Adrenal gland (tissue), 12 donors: ENCODE measurements around the gene TMEM271. TPM values are rescaled to one million over a fixed set of nuclear protein-coding genes. Genes with fewer than 3 reads are reported as not detected.

Source experiments
- DNase-seq, 7 donors: peaks; one replicate each; pipeline ENCODE4 v3.0.0-alpha.2; 2019 to 2020
- H3K27ac ChIP-seq, 5 donors: fragments of 200-600 bp; sonication (generic) in 4 of 5; 1 replicate in 3 of 5; 2 replicates in 2 of 5; pipeline versions ENCODE4 v1.5.1 to v1.8.0; 2016 to 2020; ENCODE audit warnings: mild to moderate bottlenecking in 1 of 5
- H3K27me3 ChIP-seq: fragments of 200-600 bp; 2 replicates; pipeline ENCODE4 v1.8.0; 2021
- H3K36me3 ChIP-seq, 2 donors: fragments of 200-600 bp; replicated peaks in 1 of 2; 1 replicate in 1 of 2; 2 replicates in 1 of 2; pipeline versions ENCODE4 v1.5.1 to v1.8.0; 2018 to 2022
- H3K4me1 ChIP-seq, 2 donors: fragments of 200-600 bp; replicated peaks in 1 of 2; 1 replicate in 1 of 2; 2 replicates in 1 of 2; pipeline versions ENCODE4 v1.5.1 to v1.8.0; 2018 to 2021
- H3K4me3 ChIP-seq, 4 donors: fragments of 200-600 bp; sonication (generic) in 3 of 4; one replicate each; pipeline ENCODE4 v1.5.1; 2016 to 2018
- H3K9me3 ChIP-seq, 3 donors: fragments of 200-600 bp; sonication (generic) in 1 of 3; replicated peaks in 1 of 3; 1 replicate in 2 of 3; 2 replicates in 1 of 3; pipeline versions ENCODE4 v1.5.1 to v1.8.0; 2016 to 2021
- CTCF ChIP-seq, 6 experiments: fragments of 450-650 bp in 4 of 6; fragments of 200-600 bp in 2 of 6; sonication (generic) in 1 of 6; IDR thresholded peaks; 1 replicate in 5 of 6; 2 replicates in 1 of 6; pipeline versions ENCODE4 v1.5.1 to v1.8.0; 2016 to 2021; ENCODE audit warnings: antibody characterized with exemption in 6 of 6, mild to moderate bottlenecking in 2 of 6, moderate library complexity in 1 of 6
- POLR2A ChIP-seq, 2 donors: fragments of 450-650 bp; IDR thresholded peaks; one replicate each; pipeline ENCODE4 v1.6.1; 2017; ENCODE audit warnings: antibody characterized with exemption in 2 of 2, mild to moderate bottlenecking in 2 of 2, moderate library complexity in 1 of 2
- WGBS, 4 donors: extraction: QIAGEN DNeasy Blood & Tissue Kit in 2 of 4; methylation state at CpG; one replicate each; pipeline versions ENCODE4 v1.1.5 to v1.1.7; 2013 to 2017; 5-methylcytosine and 5-hydroxymethylcytosine counted together
- intact Hi-C, 2 donors: fragments of 100-400 bp; cut with DNase I; formaldehyde crosslinking; loops; one replicate each; pipeline versions ENCODE4 v1.14.1 to v1.15.0; 2022 to 2023
- polyA plus RNA-seq, 3 donors: library from polyadenylated mRNA; stranded (reverse); fragments of 200-250 nt in 2 of 3; fragments of 350-450 nt in 1 of 3; fragmentation: Illumina TruSeq in 1 of 3; extraction: RNeasy Lipid Tissue Mini Kit (QIAGEN cat#74804) in 1 of 3; gene quantifications; one replicate each; pipeline ENCODE4 v1.2.3, GENCODE V29; 2013 to 2014
- total RNA-seq, 9 donors: library from RNA; depleted of rRNA in 4 of 9; stranded (reverse); fragments of >200 nt in 4 of 9; fragments of 120-200 nt in 1 of 9; fragmentation: NEBNext Ultra II Directional in 1 of 9; extraction: Animal tissue kit (Norgen Biotek cat#: 25700) in 1 of 9; gene quantifications; one replicate each; pipeline versions ENCODE4 v1.1.0 to v1.2.4, GENCODE V29; 2013 to 2023
- donor health status: healthy with polysubstance abuse.
- donor health status: Bipolar disorder and iron deficiency.
- donor health status: DM: yes; HTN: yes; CAD: no.
- donor health status: DM: no; HTN: no; CAD: no.
- donor health status: DM: no; HTN: no; CAD: no.
- donor health status: DM: yes; HTN: yes; CAD: no.

The TMEM271 gene
- total and polyA plus RNA-seq, 12 donors = 0.06 to 1.9 (median 0.60) TPM; not detected in 5

- intact Hi-C loops = no loop called here
These were observed 34.8 kb downstream of the TMEM271 start for GRCh38 chr4:541271-541670.

GRCh38 chr4:538542-539142, 37.5 kb downstream of the TMEM271 start:
- Histone ChIP-seq H3K27ac (no peak overlapping the region), H3K9me3 (no peaks in the 10 kb centered on the region), H3K27me3 (no peaks in the 10 kb centered on the region), H3K4me1 (no peaks in the 10 kb centered on the region), H3K36me3 (peaks cover 0 to 14% of the 10 kb centered on the region in 2 donors), H3K4me3 (no peak overlapping the region)
- 92 to 98% (median 96%) methylated on average over 8 of the region's 8 CpGs for WGBS, 4 donors
- peak in 1 of 7 donors; percentile 20 for DNase-seq
- TF ChIP-seq CTCF (IDR thresholded peaks at IDR 0.05) (no peak), POLR2A (IDR thresholded peaks at IDR 0.05) (no peak)
- intact Hi-C loops = no loop called here

More at GRCh38 chr4:541271-541670, 34.8 kb downstream of the TMEM271 start:
- H3K27ac ChIP-seq = no peak overlapping the region
- no peak overlapping the region for H3K4me3 ChIP-seq
- no peak for TF ChIP-seq POLR2A (IDR thresholded peaks at IDR 0.05)
- TF ChIP-seq CTCF (IDR thresholded peaks at IDR 0.05) = no peak
- peak in 1 of 7 donors; percentile 14 for DNase-seq
- no peaks in the 10 kb centered on the region for H3K4me1 ChIP-seq
- peaks cover 0 to 6% of the 10 kb centered on the region in 2 donors for H3K36me3 ChIP-seq
- no peaks in the 10 kb centered on the region for H3K27me3 ChIP-seq
- 56 to 94% (median 91%) methylated on average over 3 of the region's 3 CpGs for WGBS, 4 donors
- no peaks in the 10 kb centered on the region for H3K9me3 ChIP-seq

GRCh38 chr4:537436-538264, 38.4 kb downstream of the TMEM271 start:
- Histone ChIP-seq H3K27ac (no peak overlapping the region), H3K4me3 (no peak overlapping the region), H3K36me3 (peaks cover 0 to 19% of the 10 kb centered on the region in 2 donors), H3K4me1 (no peaks in the 10 kb centered on the region), H3K9me3 (no peaks in the 10 kb centered on the region), H3K27me3 (no peaks in the 10 kb centered on the region)
- peak in 1 of 7 donors; percentile 44 for DNase-seq
- TF ChIP-seq POLR2A (IDR thresholded peaks at IDR 0.05) = no peak
- TF ChIP-seq CTCF (IDR thresholded peaks at IDR 0.05) = no peak
- WGBS, 4 donors = 96 to 98% (median 96%) methylated on average over 9 to 21 of the region's 21 CpGs
- intact Hi-C loops = no loop called here

GRCh38 chr4:536351-536972, 39.6 kb downstream of the TMEM271 start:
- TF ChIP-seq POLR2A (IDR thresholded peaks at IDR 0.05) = no peak
- no peak for TF ChIP-seq CTCF (IDR thresholded peaks at IDR 0.05)
- Histone ChIP-seq H3K36me3 (peaks cover 0 to 30% of the 10 kb centered on the region in 2 donors), H3K27ac (no peak overlapping the region), H3K4me1 (no peaks in the 10 kb centered on the region), H3K27me3 (no peaks in the 10 kb centered on the region), H3K9me3 (no peaks in the 10 kb centered on the region), H3K4me3 (no peak overlapping the region)
- peak in 1 of 7 donors; percentile 46 for DNase-seq
- WGBS, 4 donors = 93 to 97% (median 96%) methylated on average over 28 to 36 of the region's 36 CpGs
- intact Hi-C loops = no loop called here
